ENCODE measurements around the gene OCRL.

GRCh38 chrX:129606918-129607317 lies 66.9 kb downstream of the OCRL start:
- TF ChIP-seq CTCF (IDR thresholded peaks at IDR 0.05; ENCODE audit: borderline replicate concordance, extremely low read depth, low read length, poor library complexity, severe bottlenecking) (peak; percentile 80), EZH2 (IDR thresholded peaks at IDR 0.05; ENCODE audit: borderline replicate concordance, low read depth, low read length, severe bottlenecking) (no peak)
